NCI-H524 treated with DMSO at 0.1 percent for 48 hours (cell line): Measurements from ENCODE around the gene NIN.
A peak's percentile ranks its signal among the peaks of the same experiment; 100 is the strongest.

Experiments
- DNase-seq: peaks from one replicate; lab custom pipeline; 2025; lab: John Stamatoyannopoulos, UW

The NIN gene

DNA sequence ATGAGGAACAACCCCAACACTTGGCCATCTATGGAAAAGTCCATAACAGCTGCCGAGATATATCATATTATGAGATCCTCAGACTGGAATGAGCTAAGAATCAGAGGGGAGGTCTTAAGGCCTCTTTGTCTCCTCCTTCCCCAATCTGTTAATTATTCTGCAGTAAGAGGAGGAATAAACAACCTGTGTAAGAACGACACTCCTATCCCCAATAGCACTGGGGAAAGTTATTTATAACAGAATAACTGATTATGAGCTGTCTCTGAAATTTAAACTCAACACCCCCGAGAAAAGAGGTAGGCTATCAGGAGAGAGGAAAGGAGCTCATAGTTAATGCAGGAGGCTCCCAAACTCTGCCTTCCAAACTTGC, 68.0 kb downstream of the NIN start:
- no peak for DNase-seq

DNA sequence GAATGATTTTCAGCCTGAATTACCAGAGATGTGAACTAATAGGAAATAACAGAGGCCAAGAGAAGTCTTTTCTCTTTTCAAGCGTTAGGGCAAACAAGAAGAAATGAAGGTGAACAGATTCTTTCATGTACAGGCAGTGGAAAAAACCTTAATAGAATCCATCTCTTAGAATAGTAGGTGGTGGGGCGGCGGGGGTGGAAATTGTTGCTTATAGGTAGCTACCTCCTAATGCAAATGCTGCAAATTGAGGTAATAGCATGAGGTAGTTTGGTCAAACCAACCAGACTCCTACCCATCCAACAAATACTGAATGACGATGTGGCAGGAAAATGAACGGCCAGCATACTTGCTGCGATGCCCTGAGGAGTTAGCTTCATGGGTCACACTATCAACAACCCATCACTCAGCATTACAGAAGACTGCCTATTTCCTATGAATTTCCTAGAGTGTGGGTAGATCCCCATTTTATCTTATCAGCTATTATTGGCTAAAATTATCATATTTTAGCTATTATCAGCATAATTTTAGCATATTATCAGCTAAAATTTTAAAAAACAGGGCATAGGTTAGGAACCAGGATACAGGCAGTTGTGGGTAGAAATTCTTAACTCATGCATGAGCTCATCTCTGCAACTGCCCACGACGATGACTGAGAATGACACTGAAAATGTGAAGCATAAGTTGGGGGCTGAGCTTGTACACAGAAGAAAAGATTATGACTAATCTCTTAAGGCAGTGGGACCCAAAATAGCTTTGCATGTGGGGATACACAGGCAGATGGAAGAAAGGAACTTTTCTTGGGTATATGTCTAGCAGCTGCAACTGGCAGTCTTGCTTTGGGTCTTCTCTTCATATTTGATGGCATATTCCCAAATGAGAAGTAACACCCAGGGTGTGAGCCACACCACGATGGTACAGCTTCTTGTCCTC, 68.7 kb downstream of the NIN start:
- no peak for DNase-seq

DNA sequence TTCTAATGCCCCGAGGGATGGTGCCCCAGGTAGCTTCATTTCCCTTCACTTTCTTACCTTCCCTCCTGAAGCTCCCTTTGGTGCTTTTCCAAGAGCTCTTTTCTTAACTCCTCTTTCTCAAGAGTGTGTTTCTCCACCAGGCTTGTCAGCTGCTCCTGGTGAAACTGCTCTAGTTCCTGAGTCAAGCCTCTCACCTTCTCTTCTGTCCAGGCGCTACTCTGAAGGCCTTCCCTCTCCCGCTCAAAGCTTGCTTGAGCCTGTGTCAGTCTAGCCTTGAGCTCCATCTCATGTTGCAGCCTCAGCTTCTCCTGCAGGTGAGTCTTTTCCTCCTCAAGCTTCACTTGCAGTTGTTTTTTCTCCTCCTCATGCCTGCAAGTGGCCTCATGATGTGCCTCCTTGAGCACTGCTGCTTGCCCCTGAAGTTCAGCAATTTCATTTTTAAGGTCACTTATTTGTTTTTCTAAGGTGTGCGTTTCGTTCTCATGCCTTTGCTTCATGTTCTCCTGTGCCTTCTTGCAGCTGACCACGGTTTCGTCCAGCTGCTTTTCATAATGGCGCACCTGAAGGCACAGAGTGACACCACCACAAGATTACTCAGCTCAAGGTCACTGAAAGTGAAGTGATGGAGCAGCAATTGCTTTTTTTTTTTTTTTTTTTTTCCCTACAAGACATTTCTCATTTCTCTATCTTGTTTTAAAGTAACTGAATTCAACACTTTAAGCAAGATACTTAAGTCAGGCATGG, 71.0 kb downstream of the NIN start:
- no peak for DNase-seq

DNA sequence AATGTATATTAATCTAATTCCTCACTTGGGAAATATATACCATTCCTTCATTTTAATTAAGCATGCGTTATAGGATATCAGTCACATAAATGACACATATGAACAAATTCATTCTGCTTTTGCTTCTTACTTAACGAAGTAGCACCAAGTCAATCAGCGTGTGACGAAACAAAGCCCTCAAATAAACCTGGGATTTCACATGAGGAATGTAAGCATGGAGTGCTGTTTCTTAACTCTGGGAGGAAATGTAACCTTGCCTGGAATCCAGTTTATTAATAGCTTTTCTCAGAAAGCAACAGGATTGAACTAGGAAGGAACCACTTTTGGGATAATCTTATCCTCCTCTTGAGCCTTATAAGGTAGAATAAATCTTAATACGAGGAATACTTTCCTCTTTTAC, 72.0 kb downstream of the NIN start:
- DNase-seq: no peak

DNA sequence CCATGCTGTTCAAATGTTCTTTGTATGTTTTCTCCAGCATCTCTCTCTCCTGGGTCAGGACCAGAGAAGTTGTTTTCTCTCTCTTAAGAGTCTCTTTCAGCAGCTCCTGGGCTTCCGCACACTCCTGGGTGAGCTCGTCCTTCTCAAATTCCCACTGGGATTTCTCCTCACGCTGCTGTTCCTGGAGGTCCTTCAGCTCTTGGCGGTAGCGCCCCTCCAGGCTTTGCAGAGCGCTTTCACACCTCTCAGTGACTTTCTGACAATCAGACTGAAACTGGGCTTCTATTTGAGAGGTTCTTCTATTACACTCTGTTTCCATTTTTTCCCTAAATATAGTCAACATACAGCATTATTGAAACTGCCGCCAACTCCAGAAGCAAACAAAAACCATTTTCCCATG, 72.7 kb downstream of the NIN start:
- no peak for DNase-seq

DNA sequence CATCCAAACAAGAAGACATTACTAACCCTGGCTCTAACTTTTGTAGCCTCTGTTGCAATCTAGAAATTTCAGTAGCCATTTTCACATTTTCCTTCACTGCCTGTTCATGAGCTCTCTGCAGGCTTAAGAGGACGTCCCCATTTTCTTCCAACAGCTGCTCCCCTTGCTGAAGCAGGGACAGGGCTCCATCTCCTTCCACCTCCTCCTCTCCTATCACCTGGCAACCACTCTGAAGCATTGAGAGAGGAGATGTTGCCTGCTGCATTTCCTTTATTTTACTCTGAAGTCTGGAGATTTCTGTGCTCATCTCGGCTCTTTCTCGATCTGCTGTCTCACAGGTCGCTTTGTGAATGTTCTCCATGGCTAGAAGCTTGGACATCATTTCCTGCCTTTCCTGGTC, 73.3 kb downstream of the NIN start:
- no peak for DNase-seq

DNA sequence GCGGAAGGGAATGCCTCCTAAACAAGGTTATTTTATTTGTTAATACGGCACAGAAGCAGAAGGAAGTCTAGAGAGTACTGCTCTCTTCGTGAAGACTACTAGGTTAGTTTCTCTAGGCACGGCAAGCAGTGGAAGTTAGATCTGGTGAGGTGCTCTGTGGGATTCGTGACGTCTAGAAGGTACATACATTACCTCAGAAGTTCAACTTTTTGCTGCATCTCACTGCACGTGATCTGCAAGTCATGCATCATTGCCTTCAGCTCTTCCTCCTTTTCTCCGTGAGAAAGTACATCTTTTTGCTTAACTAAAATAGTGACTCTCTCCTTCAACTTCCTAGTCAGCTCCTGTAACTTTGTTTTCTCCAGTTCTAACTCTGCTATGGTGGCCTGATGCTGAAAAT, 74.7 kb downstream of the NIN start:
- DNase-seq: no peak

DNA sequence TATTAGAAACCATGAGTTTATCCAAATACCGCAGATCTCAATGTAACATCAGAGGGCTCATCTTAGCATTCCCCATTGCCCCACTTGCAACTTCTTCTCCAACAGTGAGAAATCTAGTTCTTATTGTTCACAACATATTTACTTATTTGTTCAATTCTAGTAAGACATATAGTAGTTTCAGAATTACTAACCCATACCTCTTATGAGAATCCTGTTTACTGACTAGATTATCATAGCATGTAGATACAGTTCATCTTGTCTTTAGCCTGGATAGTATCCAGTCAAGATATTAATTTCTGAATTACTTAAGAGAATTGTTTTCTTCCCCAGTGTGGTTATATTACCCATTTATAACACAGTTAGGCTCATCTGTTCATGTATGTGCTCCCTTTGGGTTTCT, 80.6 kb downstream of the NIN start:
- no peak for DNase-seq

DNA sequence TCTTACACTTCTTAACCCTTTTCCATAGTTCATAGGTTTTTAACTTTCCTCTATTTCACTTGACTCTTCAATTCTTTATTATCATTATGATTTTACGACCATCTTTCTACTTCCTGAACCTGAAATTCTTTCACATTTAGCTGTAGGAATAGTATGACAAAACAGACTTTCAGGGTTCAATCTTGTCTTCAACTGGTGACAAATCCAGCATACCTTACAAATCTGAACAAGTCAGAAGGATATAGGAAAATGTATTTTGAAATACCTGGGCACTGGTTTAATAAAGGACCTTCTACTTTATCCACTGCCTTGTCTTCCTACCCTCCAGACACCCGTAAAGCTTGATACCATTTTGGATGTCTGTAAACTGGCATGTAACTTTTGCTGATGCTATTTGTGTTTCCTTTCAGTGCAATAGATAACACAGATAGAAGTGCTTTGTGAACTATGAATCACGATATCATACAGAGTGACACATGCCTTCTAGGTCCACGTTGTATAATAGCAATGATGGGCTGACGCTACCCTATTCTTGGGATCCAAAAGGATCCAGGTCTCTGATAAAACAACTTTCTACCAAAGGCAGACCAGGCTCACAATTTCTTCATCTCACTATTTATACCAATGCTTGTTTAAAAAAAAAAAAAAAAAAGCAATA, 85.4 kb downstream of the NIN start:
- DNase-seq: no peak

DNA sequence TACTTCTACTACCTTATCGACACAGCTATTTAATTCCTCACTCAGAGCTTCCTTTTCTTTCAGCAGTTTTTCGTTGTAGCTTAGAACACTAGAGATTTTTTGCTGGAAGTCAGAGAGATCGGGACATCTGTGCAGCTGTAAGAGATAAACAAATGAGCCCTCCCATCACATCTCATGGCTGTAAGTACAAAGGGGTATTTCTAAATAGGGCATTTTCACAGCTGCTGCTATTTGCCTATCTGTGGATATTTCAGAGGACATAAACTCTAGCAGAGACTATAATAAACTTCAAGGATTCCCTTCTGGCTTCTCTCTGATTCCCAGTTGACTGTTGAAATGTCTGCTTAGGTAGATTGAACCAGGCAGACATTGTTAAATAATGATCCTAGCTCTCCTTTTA, 86.7 kb downstream of the NIN start:
- DNase-seq: no peak

DNA sequence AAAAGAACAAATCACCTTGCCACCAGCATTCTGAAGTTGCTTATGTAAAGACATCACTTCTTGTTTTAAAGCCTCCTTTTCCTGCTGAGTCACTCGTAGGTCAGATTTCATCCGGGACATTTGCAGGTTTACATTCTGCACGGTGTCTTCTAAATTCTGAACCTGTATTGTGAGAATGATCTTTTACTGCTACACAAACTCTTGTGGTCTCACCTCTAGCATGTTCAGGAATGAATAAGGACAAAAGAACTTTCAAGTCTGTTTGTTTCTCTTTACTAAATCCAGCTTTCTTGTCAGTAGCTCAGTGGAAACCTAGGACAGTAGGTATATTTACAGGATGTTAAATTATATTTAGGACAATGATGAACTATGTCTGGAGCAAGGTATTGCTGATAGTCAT, 89.4 kb downstream of the NIN start:
- no peak for DNase-seq

DNA sequence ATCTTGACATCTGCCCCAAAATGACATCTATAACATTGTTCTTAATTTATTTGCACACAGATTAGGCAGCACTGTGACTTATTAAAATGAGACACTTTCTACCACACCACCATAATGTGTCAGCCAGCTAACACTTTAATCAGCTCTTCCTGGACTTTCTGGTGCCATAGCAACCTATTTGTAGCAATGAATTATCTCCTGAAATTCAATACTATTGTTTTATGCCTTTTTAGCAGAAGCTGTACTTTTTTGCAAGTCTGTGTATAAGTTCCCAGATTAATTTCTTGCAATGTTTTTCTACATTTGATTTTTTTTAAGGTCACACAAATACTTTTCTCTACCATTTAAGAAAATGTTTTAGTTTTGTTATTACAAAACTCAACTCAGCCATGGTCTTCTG, 90.1 kb downstream of the NIN start:
- no peak for DNase-seq

DNA sequence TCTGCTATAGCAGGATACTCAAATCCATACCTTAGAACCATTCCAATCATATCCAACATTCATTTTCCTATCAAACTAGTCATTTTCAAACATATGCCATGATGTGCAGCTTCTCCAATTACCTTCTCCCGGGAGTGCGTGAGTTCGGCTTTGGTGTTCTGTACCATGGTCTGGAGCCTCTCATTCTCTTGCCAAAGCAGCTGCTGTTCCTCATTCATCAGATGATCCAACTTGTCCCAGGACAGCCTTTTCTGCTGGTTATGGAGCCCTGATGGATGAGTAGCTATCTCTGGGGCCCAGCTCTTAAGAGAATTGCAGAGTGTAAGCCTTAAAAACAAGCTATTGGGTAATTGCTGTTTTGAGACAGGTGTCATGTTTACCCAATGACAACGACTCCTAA, 91.8 kb downstream of the NIN start:
- no peak for DNase-seq

DNA sequence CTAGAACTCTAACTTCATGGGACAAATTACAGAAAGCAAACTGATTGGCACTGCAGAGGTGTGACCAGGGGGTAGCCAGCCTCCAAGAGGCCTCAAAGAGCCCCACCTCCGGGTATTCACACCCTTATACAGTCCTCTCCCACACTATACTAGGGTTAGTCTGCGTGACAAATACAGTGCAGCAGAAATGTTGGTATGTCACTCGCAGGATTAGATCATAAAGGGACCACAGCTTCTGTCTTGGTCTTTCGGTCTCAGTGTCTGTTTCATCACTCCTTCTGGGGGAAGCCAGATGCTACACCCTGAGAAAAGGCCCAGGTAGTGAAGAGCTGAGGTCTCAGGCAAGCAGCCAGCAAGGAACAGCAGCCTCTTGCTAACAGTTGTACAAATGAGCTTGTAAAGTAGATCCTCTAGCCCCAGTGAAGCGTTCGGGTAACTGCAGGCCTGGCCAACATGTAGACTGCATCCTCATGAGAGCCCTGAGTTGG, 94.0 kb downstream of the NIN start:
- DNase-seq: no peak

DNA sequence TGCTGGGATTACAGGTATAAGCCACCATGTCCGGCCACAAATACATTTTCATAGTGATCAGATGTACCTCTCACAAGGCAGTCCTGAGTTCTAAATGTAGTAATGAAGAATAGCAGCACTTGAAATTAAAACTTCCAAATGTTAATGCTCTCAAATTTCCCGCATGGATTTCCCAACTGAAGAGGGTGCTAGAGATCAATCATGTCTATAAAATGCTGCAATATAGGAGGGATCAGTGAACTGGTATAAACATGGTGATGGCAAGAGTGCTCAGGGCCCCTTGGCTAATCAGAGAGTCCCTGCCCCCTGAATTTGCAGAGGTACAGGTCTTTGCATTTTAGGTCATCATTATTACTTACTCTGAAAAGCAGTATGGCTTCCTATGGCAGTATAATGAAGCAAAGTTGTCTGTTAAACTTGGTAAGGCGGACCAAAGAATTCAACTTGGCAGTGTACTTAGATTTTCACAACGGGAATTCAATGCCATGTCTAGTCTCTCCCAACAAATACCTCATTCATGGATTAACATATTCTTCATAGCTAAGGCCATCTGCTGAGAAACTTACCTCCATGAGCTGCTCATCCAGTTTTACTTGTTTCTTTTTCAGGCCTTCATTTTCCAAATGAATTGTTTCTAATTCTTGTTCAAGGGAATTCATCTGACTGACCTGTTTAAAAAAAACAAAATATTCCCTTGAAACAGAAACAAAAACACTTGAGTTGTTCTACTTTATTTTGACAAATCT, 95.8 kb downstream of the NIN start:
- no peak for DNase-seq

DNA sequence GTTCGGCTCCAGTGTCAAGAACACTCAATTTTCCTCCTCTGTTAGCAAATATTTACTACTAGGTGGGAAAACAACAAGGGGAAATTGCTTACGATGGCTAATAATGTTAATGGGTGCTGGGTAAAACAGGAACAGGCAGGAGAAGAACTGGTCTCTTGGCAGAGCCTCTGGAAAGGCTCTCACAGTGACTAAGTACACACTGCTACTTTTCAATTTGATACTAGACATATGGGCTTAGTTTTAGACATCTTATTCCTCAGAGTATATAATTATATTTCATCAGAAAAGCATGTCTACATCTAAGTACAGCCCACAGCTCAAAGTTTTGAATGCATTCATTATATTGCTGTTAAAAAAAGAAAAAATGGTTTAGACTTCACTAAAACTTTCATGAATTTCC, 97.5 kb downstream of the NIN start:
- DNase-seq: no peak

DNA sequence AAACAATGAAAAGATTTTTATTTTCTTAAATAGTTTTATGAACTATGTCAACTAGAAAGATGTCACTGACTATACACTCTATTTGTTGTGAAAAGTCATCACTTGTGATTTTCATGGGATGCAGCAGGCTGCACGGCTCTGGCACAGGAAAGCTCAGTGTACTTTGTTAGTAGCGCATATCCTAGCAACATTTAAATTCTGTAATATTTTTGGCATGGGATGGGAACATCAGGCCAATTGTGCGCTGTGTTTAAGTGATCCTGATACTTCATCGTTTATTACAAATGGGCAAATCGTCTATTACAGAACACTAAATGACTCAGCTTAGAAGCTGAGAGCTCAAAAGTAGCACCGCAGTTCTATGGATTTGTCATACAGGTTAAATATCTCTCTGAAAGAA, 102.1 kb downstream of the NIN start:
- no peak for DNase-seq

DNA sequence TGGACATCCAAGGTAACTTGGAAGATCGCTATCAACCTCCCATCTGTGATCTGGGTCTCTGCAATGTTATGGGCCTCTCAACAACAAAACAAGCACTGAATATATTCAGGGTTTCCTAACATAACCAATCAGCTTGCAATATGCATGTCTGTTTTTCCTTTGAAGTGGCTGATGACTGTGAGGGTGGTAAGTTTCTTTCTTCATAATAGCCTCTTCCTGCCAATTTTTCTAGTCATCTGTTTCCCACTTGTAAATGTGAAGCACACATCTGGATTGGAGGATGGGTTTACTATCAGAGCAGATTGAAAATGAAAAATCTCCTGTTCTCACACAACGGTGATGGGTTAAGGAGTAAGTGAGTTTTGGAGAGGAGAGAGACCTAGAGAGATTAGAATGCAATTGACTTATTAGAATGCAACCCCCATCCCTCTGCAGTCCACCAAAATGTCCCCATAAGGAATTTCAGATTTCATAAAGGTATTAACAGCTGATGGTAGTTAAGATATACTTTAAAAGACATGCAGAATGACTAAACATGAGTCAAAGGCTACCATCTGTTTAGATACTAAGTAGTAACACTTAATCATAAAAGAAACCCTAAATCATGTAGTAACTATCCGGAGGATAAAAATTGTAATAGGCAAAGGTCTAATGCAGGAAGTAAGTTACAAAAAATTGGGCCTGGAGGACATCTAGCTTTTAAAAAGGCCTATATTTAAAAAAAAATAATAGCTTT, 104.4 kb downstream of the NIN start:
- no peak for DNase-seq

DNA sequence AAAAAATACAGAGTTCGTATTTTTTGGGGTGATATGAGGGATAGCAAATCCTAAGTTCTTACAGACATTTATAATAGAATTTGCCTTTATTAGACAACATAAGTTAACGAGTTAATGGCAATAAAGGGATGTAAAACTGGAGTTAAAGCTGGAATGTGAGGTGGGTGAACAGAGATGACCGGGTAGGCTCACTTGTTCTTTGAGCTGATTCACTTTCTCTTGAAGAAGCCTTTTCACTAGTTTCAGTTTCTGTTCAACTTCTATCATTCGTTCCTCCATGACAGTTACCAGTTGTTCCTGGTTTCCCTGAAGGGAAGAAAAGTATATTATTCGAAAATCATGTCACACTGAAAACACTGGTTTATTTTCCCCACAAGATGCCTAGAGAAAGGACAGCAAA, 105.2 kb downstream of the NIN start:
- no peak for DNase-seq

DNA sequence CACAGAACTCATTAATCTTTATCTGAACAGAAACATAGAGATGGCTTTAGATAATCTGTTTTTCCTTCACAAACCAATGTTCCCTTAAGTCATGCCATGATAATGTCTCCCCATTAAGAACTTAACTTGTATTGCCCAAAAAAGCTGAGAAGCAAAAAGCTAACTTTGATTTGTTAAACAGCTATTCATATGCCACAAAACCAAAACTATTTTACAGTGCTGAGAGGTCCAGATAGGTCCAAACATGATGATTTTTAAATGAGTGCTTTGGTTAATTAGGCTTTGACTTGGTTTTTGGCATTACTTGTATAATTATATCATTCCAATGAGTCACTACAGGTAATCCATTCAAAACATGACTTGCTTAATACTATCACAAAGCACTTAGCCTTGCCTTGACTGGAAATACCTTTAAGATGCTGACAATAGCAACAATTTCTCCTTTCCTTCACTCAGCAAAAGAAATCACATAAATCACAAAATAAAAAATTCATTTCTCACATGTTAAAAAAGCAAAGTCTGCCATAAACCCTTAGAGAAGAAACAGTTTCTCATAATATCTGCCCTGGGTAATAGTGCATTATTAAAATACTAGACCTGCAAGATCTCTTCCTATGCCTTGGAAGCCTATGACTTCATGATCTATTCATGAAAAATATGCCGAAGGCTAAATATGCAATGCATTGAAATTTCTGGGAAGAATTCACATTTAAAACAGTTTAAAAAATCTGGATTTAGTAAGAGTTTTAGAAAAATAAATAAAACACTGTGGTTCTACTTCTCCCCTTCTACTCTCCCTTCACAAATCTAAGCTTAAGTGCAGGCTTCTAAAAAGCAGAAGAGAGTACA, 110.8 kb downstream of the NIN start:
- no peak for DNase-seq

DNA sequence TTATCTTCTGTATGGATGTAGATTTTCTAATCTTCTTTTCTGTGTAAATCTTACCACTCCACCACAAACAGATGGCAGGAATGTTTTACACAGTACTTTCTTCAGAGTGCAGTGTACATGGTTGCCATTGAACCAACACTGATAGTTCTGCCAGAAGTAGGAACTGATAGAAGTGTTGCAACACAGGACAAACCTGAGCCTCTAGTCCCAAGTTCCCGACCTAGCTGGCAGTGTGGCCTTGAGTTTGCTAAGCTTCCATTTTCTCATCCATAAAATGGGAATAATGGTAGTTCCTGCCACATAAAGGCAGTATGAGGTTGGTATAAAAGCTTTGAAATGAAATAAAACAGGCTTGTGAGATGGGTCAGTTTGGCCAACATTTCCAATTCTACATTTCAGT, 112.0 kb downstream of the NIN start:
- DNase-seq: peak; percentile 5
